ENCODE data around the gene PTPN7. TPM values are rescaled to one million over a fixed set of nuclear protein-coding genes. Genes with fewer than 3 reads are reported as not detected.
A peak's percentile ranks its signal among the peaks of the same experiment; 100 is the strongest.
"Not testable (repeated sequence)": the region's sequence is repeated elsewhere in the genome, so short reads cannot be mapped to it uniquely, and the experiment has no call there.

PTPN7 gene
- total RNA-seq, 4 donors from 2014 or later: 1.3 to 4.3 (median 2.1) TPM

DNA sequence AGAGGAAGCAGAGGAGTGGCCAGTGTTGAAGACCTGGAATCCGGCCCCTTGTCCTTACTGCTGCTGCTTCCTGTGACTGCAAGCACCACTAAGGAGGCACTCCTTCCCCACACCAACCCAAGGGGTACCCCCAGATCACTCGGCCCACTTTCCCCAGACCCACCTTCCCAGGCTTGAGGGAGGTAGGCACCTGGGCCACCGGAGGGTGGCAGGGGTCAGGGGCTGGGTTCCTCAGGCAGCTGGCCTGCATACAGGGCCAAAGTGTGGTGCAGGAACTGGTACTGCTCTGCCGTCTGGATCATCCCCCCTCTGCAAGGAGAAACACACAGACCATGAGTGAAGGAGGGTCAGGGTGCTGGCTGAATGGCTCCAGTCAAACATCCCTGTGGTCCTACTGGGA, 12.0 kb downstream of the PTPN7 start:
- no peak for TF ChIP-seq POLR2A (IDR thresholded peaks at IDR 0.05)
- TF ChIP-seq, protein P1, sequence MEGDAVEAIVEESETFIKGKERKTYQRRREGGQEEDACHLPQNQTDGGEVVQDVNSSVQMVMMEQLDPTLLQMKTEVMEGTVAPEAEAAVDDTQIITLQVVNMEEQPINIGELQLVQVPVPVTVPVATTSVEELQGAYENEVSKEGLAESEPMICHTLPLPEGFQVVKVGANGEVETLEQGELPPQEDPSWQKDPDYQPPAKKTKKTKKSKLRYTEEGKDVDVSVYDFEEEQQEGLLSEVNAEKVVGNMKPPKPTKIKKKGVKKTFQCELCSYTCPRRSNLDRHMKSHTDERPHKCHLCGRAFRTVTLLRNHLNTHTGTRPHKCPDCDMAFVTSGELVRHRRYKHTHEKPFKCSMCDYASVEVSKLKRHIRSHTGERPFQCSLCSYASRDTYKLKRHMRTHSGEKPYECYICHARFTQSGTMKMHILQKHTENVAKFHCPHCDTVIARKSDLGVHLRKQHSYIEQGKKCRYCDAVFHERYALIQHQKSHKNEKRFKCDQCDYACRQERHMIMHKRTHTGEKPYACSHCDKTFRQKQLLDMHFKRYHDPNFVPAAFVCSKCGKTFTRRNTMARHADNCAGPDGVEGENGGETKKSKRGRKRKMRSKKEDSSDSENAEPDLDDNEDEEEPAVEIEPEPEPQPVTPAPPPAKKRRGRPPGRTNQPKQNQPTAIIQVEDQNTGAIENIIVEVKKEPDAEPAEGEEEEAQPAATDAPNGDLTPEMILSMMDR (IDR thresholded peaks at IDR 0.05): no peak
- H3K4me3 ChIP-seq (replicated peaks in 1 of 3): no peak overlapping the region
- intact Hi-C loops (cut with DNase I): no loop called here
- DNase-seq: no peak
- no peak overlapping the region for H3K27ac ChIP-seq
- no peaks in the 10 kb centered on the region for H3K27me3 ChIP-seq
- 77 to 79% methylated on average over 4 of the region's 4 CpGs for WGBS, 2 donors
- peaks cover 0 to 7% of the 10 kb centered on the region in 2 donors for H3K4me1 ChIP-seq
- no peaks in the 10 kb centered on the region for H3K36me3 ChIP-seq
- no peaks in the 10 kb centered on the region for H3K9me3 ChIP-seq

DNA sequence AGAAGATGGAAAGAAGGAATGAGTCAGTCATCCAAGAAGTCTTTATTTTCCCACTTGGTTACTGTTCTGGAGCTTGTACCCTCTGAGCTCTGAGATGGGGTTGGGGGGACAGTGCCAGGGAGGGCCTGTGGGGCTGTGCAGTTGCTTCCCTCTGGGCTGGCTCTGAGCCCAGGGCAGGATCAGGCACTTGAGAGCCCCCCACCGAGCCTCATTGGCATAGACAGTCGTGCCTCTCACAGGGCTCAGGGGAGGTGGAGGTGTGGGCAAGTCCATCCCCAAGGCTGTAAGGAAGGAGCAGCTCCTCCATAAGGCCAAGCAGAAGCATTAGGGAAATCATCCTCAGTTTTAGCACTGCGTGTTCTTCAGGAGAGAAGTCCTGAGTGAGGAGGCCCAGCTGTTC, 13.4 kb downstream of the PTPN7 start:
- H3K36me3 ChIP-seq: no peaks in the 10 kb centered on the region
- 58 to 73% methylated on average over 3 of the region's 3 CpGs for WGBS, 2 donors

DNA sequence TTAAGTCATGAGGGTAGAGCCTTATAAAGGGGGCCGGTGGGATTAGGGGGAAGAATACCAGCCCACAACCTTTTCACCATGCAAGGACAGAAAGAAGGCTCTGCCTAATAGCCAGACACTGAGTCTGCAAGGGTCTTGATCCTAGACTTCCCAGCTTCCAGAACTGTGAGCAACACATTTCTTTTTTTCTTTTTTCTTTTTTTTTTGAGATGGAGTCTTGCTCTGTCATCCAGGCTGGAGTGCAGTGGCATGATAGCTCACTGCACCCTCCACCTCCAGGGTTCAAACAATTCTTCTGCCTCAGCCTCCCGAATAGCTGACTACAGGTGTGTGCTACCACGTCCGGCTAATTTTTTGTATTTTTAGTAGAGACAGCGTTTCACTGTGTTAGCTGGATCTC, 14.1 kb downstream of the PTPN7 start:
- Histone ChIP-seq H3K4me3 (replicated peaks in 1 of 3) (no peak overlapping the region), H3K27me3 (no peaks in the 10 kb centered on the region), H3K27ac (no peak overlapping the region), H3K9me3 (no peaks in the 10 kb centered on the region), H3K36me3 (no peaks in the 10 kb centered on the region), H3K4me1 (peaks cover 10 to 20% of the 10 kb centered on the region in 2 donors)
- no peak for DNase-seq
- TF ChIP-seq POLR2A (IDR thresholded peaks at IDR 0.05): no peak
- TF ChIP-seq, protein P1 (IDR thresholded peaks at IDR 0.05): no peak
- intact Hi-C loops (cut with DNase I): no loop called here
- 92 to 96% methylated on average over 5 of the region's 5 CpGs for WGBS, 2 donors

More for the DNA sequence above, 13.4 kb downstream of the PTPN7 start:
- no peaks in the 10 kb centered on the region for H3K27me3 ChIP-seq
- TF ChIP-seq, protein P1 (IDR thresholded peaks at IDR 0.05): no peak
- TF ChIP-seq POLR2A (IDR thresholded peaks at IDR 0.05): no peak
- no peak for DNase-seq
- no peaks in the 10 kb centered on the region for H3K9me3 ChIP-seq
- no peak overlapping the region for H3K27ac ChIP-seq
- peaks cover 10 to 20% of the 10 kb centered on the region in 2 donors for H3K4me1 ChIP-seq
- H3K4me3 ChIP-seq (replicated peaks in 1 of 3): no peak overlapping the region
- intact Hi-C loops (cut with DNase I): no loop called here

DNA sequence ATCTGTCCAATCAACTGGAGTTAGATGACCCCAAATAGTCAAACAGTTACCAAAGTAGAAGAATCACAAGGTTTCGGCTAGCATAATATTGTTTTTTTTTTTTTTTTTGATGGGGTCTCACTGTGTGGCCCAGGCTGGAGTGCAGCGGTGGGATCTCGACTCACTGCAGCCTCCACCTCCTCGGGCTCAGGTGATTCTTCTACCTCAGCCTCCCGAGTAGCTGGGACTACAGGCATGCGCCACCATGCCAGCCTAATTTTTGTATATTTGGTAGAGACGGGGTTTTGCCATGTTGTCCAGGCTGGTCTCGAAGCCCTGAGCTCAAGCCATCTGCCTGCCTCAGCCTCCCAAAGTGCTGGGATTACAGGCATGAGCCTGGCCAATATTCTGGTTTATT, 14.7 kb downstream of the PTPN7 start:
- H3K9me3 ChIP-seq; H3K4me3 ChIP-seq (replicated peaks in 1 of 3); H3K27me3 ChIP-seq; H3K27ac ChIP-seq; intact Hi-C loops (cut with DNase I); H3K36me3 ChIP-seq; DNase-seq: not testable (repeated sequence)
- 98% methylated on average over 8 of the region's 8 CpGs for WGBS, 2 donors
- H3K4me1 ChIP-seq: peaks cover 10 to 20% of the 10 kb centered on the region in 2 donors

DNA sequence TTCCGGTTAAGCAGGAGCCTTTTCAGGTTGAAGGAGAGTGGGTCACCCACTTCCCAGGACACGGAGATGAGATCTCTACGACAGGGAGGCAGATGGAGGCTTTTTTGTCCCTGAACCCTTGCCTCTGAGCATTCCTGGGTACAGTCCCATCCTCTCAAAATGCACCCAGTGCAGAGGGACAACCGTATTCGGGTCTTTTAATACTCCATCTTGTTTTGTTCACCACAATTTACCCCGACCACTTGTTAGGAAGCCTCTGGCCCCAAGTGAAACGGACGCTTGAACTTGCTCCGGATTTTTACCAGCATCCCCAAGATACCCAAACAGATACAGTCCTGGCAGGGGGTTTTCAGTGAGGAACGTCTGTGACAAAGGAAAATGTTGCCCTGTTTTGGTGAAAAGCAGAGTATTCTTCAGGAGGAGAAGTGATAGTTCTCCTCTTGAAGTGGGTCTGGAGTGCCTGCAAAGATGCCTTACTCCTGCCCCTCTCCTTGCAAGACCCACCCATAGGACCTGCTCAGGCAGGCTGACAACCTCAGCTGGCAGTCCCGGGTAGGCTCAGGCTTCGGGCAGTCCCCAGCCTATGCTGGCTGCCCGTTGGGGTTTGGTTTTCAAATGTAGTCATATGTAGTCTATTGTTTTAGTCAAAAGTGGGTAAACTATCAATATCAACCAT, 15.2 kb downstream of the PTPN7 start:
- H3K27ac ChIP-seq: peak overlapping the region; percentile 82 to 93 (median 85)
- intact Hi-C loops (cut with DNase I): no loop called here
- H3K4me1 ChIP-seq: peaks cover 10 to 20% of the 10 kb centered on the region in 2 donors
- WGBS, 2 donors: 14 to 16% methylated on average over 12 to 13 of the region's 13 CpGs
- no peaks in the 10 kb centered on the region for H3K36me3 ChIP-seq
- no peaks in the 10 kb centered on the region for H3K27me3 ChIP-seq
- H3K9me3 ChIP-seq: no peaks in the 10 kb centered on the region
- TF ChIP-seq POLR2A (IDR thresholded peaks at IDR 0.05): no peak
- TF ChIP-seq, protein P1 (IDR thresholded peaks at IDR 0.05): no peak
- DNase-seq: no peak
- peak overlapping the region; percentile 81 to 94 (median 92) for H3K4me3 ChIP-seq (replicated peaks in 1 of 3)
